Inferior parietal cortex (tissue), 1 donor: ENCODE results near the gene ZNF827.
A peak's percentile ranks its signal among the peaks of the same experiment; 100 is the strongest.

ENCODE experiments used
- DNase-seq: peaks from one replicate; pipeline ENCODE4 v3.0.0-alpha.2; 2016; ENCODE audit errors: extremely low spot score

The ZNF827 gene

DNA sequence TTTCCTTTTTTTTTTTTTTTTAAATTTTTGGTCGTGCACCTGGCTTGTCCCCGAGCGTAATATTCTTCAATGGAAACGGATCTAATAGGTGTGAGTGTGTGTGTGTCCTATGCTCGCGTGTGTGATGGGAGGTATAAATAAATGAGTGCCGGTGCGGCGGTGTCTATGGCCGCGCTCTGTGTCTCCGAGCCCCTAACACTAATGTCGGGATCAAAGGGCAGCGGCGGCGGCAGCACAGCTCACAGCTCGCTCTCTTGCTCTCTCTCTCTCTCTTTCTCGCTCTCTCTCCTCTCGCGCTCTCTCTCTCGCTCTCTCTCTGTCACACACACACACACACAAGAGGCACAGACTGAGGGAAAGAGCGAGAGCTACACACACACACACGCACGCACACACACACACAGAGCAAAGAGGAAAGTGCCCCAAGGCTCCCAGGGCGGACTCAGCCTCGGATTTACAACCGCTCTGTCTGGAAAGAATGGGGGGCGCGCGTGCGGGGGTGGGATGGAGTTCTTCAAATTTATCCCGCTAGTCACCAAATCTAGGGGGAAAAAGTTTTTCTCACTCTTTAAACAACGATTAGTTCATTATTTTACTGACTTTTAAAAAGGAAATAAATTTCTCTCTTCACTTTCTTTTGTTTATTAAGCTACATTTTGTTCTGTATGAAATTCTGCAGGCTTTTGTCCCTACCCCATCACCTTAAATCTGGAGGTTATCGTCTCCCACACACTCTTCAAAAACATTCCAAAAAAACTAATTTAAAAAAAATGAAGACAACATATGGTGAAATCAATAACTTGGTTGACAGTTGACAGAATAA, at the start of gene ZNF827:
Gene ZNF827, minus strand, starts transcription at position 206 of the 823 bp plus-strand sequence. CDS start 416 bp downstream, outside the sequence.
- DNase-seq = peak; percentile 38

DNA sequence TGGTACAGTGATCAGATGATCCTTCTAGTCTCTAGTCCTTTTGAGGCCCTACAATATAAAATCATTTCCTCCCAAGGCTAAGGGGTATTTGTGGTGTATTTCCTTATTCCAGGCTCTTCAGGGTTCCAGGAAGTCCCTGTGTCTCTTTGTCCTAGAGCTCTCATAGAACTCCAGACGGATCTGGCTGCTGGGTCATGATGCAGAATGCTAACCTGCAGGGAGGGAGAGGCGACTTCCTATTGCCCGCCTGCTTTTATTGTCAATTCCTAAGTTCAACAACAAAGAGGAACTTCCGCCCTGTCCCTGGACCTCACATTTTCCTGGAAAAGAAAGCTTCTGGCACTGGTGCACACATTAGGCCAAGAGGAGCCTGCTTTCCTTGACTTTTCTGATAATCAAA, 45.9 kb upstream of the ZNF827 start:
- no peak for DNase-seq

DNA sequence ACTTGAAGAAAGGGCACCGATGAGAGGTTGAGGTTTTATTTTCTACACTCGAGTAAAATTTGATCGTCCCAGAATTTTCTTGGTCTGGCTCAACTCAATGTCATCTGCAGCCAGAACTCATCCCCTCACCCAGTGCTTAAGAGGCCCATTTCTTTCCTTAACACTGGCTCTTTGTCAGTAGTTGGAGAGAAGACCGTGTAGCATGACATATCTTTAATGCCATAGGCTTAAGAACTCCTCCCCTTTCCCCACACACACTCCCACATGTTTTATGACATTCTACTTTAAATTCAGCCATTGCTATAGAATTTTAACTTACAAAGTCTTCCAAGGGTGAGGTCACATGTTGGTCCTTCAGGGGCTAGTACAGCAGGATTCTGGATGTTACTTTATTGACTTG, 44.2 kb upstream of the ZNF827 start:
- no peak for DNase-seq

- DNase-seq = no peak
Observed at GRCh38 chr4:145979160-145979559, 40.5 kb upstream of the ZNF827 start.

DNA sequence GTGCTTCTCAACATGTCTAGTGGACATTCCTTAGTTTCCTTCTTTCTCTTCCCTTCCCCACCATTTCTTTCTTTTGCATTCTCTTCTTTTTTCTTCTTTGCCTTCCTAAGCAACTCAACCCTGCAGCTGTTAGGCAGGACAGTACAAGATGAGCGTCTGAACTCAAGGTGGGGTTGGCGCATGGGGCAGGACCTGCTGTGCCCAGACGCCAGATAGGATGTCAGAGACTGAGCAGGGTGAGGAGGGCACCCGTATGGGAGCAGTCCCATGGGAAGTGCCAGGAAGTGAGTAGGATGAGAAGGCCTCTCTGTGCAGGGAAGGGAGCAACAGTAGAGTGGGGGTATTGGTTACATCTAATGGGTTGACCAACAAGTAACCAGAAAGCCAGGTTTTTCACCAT, 38.1 kb upstream of the ZNF827 start:
- no peak for DNase-seq

DNA sequence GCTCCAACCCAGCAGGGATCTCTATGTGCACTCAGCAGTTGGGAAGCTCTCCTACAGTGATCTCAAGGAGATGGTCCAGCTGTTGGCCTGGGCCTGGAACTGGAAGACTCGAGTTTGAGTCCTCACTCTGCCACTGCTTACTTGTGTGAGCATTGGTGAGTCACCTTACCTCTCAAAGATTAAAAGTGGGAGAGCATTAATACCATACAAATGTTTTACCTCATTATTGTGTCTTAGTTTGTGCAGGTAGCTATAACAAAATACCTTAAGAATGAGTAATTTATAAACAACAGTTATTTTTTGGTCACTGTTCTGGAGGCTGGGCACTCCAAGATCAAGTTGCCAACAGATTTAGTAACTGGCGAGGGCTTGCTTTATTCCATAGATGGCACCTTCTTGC, 21.4 kb upstream of the ZNF827 start:
- no peak for DNase-seq

- no peak for DNase-seq
Observed at GRCh38 chr4:145957302-145957701, 18.7 kb upstream of the ZNF827 start.

DNA sequence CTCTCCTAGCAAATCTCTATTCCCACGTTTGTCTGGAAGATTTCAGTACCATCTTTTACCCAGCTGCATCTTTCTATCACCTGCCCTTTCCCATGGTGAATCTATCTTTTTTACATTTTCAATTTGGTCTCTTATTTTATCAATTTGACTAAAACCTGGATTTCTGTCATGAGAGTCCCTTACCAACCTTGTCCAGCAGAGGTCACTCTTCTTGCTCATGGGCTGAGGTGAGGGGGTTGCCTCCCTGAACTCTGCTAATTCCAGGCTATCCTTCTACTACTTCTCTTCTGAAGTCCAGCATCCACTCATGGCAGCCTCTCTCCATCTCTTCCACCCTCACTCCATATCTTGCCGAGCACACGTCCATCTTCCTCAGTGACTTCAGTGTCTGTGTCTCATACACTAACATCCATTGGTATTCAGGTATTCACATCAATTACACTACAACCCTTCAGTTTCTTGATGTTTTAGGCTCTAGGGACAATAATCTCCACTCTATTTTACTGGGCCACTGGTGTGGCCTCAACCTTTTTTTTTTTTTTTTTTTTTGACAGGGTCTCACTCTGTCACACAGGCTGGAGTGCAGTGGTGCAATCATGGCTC, 17.8 kb upstream of the ZNF827 start:
- no peak for DNase-seq

DNA sequence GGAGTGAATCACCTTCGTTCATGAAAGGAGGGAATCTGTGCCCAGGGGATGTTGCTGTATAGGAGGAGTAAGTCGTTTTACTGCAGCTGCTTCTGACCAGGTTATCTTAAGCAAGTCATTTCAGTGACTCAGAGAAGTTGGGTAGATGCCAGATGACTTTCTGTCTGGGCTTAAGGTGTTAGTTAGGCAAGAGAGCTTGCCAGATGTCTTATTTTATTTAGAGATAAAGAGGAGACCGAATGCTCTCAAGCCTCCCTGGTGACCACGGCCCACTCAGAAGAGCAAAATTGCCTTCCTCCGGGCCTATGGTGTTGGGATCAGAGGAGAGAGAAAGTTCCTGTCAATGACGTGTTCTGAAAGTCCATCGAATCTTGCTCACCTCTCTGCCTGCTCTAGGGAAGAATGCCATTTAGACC, 16.3 kb upstream of the ZNF827 start:
- DNase-seq = no peak

DNA sequence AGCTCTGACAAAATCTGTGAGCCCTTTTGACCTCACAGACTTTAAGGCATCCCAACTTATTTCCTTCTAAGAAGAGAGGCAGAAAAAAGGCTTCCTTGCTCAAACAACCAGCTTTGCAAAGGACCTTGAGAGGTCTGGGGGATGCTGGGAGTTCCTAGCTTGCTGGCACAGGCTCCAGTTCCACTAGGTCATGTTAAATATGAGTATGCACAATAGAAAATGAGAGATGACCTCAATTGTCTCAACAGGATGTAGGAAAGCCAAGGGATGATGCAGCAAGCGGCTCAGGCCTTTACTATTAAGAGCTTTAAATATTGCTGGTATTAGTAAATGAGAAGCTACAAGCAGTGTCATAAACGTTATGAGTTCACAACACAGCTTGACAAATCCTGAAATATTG, 13.3 kb upstream of the ZNF827 start:
- DNase-seq = no peak

DNA sequence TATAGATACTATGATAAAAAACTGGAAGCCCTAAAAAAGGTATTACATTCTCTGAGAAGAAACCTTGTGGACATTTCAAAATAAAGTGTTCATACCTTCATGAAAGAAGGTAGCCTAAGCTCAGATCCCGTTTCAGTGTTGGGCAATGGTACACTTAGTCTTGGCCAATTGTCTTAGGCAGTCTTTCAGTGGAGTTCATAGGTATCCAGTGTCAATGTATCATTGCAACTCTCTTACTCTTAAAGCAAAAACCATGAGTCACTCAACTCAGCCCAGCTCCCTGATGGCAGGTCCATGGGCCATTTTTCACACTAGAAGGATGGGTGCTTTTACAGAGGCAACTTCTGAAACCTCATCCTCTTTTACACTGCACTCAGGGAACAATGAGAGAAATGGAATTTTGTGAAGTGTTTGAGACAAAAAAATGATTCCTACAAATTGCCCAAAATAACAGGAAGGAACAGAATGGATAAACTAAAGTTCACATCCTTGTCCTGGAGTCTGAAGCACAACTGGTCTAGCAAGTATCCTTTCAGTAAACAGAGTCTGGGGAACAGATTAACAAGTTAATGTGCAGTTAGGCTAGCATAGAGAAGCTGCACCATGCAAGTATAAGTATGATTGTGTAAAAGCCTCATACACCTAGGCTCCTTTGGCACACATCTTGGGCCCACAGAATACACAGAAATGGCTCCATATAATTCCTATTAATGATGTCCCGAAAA, 7.0 kb upstream of the ZNF827 start:
- no peak for DNase-seq

- DNase-seq = no peak
Observed at GRCh38 chr4:145944886-145945285, 6.3 kb upstream of the ZNF827 start.

GRCh38 chr4:145939856-145940255, 1.2 kb upstream of the ZNF827 start:
- DNase-seq = no peak

DNA sequence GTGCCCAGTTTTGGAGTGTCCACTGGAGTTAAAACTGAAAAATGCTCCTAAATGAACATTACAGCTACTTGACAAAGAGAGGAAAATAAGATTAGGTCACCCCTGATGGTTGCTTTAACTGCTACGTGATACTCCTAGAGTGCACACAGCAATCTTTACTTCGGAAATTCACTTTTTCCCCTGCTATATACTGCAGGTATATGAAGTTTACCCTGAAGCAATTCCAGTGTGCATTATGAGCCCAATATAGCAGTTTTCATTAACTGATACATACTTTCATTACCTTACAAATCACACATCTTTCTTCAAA, 773 bp upstream of the ZNF827 start:
- DNase-seq = no peak

DNA sequence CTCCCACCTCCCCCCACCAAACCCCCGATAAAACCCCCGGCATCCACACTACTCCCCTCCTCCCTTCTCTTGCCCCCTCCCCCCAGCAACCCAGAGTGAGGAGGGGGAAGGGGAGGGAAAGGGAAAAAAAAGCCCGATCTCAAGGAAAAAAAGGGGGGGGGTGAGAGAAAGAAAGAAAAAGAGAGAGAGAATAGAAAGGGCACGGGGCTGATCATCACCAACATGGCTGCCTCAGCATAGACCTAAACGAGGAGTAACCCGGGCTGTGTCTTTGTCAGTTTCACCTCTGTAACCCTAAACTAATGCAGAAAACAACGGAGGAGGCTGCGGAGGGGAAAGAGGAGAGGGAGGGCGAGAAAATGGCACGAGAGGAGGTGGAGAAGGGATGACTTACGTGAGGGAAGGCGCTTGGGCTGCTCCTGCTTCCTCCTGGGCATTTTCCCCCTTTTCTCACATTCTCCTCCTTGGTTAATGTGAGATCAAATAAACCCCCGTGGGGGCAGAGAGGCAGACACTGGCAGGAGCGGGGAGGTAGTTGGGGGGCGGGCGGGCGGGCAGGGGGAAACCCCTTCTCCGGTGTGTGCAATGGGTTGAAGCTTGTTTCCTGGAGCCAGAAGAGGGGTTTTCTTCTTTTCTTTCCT, 532 bp downstream of the ZNF827 start:
- DNase-seq = no peak

- peak; percentile 45 for DNase-seq
Observed at GRCh38 chr4:145936997-145937901, 1.4 kb downstream of the ZNF827 start.

GRCh38 chr4:145936142-145936996, 2.3 kb downstream of the ZNF827 start:
- peak; percentile 58 for DNase-seq

GRCh38 chr4:145935253-145936141, 3.1 kb downstream of the ZNF827 start:
- DNase-seq = no peak

DNA sequence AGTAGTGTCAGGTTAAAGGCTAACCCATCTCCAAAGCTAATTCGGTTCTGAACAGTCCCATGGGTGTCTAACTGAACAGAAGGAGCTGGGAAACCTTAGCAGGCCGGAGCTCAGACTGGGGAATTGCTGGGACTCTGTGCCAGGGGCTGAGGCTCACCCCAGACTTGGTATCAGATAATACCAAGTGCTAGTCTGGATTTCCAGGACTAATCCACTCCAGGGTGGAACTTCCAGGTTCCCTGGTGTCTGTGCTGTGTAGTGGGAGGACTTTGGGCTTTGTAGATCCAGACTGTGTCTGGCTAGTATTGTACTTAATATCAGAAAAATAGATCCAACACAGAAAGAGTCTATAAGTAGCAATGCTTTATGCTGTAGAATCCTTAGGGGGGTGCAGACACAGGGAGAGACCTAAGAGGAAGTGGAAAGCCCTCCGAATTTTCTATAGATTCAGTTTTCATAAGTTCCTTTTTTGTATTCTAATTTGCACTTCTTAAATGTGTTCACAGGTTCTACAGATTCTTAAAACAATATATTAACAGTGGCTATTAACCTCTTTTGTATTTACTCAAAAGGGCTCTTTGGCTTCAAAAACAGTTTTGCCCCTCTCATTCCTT, 4.1 kb downstream of the ZNF827 start:
- no peak for DNase-seq
